IPS-15b (cell line): ENCODE measurements around the gene MRPL37.
"Not testable (repeated sequence)": the region's sequence is repeated elsewhere in the genome, so short reads cannot be mapped to it uniquely, and the experiment has no call there.

Experiments used
- H3K27me3 ChIP-seq: one replicate; pipeline ENCODE4 v1.6.1; 2013; ENCODE audit warnings: low read length; ENCODE audit not compliant: control insufficient read depth, insufficient read depth
- H3K36me3 ChIP-seq: one replicate; pipeline ENCODE4 v1.6.1; 2013; ENCODE audit warnings: low read length; ENCODE audit not compliant: control insufficient read depth, insufficient read depth
- H3K4me1 ChIP-seq: one replicate; pipeline ENCODE4 v1.6.1; 2013; ENCODE audit warnings: mild to moderate bottlenecking, low read length; ENCODE audit not compliant: control insufficient read depth, insufficient read depth
- H3K4me3 ChIP-seq: one replicate; pipeline ENCODE4 v1.5.1; 2013; ENCODE audit warnings: low read depth, low read length
- H3K9ac ChIP-seq: one replicate; pipeline ENCODE4 v1.6.1; 2013; ENCODE audit warnings: low read depth, mild to moderate bottlenecking, low read length
- H3K9me3 ChIP-seq: one replicate; pipeline ENCODE4 v1.6.1; 2013; ENCODE audit warnings: mild to moderate bottlenecking, low read length; ENCODE audit not compliant: control insufficient read depth, insufficient read depth

Gene MRPL37

DNA sequence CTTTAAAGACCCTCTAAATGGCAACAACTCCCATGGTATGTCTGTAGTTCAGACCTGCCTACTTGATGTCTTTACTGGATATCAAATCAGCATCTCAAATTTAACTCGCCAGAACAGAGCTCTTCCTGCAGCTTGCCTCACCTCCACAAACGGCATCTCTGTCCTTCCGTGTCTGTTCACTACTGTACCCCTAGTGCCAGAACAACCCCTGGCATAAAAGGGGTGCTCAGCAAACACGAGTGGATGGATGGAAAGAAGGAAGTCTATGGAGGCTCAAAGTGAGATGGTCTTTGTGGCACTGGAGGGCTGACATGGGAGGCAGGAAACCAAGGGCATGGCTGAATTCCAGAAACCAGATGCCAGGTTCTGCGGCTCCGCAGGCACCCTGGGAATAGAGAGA is 22.7 kb downstream of the MRPL37 start:
- H3K4me3 ChIP-seq: no peak overlapping the region
- peaks cover 5% of the 10 kb centered on the region for H3K4me1 ChIP-seq
- H3K36me3 ChIP-seq: peaks cover 14% of the 10 kb centered on the region
- no peak overlapping the region for H3K9ac ChIP-seq
- H3K9me3 ChIP-seq: no peaks in the 10 kb centered on the region
- H3K27me3 ChIP-seq: no peaks in the 10 kb centered on the region

DNA sequence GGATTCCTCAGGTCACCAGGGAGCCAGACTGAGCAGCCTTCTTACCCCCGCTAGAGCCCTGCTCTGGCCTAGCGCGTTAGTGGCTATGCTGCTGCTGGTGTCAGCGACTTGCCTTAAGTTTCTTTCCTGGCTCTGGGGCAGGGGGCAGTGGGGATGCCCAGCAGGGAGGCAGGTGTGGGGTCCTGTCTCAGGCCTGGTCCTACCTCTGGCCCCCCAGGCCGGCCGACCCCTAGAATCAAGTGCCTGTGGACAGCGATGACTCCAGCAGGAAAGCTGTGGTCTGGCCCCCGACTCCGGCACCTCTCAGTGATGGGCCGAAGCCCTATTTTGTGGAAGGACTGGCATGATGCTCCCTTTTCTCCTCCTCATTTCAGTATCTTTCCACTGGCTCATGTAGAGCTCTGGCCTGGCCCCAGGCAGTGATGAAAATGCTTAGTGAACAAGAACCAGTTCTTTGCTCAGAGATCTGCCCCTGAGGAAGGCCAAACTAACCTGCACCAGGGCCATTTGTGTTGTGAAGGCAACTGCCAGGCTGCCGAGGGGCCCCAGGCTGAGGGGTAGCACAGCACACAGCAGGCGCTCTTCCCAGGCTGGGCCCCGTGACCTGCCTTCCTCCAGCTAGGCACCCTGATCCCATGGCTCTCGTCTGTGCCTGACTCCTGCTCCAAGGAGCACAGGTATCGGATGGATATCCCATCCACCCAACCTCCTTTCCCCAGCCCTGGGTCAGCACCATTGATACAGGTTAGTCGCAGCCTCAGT is 23.7 kb downstream of the MRPL37 start:
- Histone ChIP-seq H3K27me3 (no peaks in the 10 kb centered on the region), H3K9me3 (no peaks in the 10 kb centered on the region), H3K4me1 (peaks cover 5% of the 10 kb centered on the region), H3K4me3 (no peak overlapping the region), H3K36me3 (peaks cover 8% of the 10 kb centered on the region), H3K9ac (no peak overlapping the region)

DNA sequence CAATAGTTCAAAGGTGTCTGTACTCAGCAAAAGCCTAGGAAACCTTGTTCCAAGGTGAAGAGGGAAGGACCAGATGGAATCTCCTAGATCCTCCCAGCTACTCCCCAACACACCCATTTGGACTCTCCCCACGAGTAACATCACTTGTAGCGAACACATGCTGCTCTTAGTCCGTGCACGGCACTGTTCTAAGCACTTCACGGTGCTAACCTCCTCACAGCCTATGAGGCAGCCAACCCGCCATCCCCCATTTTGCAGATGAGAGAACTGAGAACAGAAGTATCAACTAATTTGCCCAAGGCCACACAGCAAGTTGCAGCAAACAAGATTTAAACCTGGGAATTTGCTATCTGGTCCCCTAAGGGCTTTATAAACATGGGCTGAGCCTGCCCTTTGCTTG is 24.3 kb downstream of the MRPL37 start:
- H3K36me3 ChIP-seq: peaks cover 12% of the 10 kb centered on the region
- H3K9ac ChIP-seq: no peak overlapping the region
- H3K27me3 ChIP-seq: no peaks in the 10 kb centered on the region
- H3K9me3 ChIP-seq: no peaks in the 10 kb centered on the region
- no peak overlapping the region for H3K4me3 ChIP-seq
- H3K4me1 ChIP-seq: peaks cover 5% of the 10 kb centered on the region

DNA sequence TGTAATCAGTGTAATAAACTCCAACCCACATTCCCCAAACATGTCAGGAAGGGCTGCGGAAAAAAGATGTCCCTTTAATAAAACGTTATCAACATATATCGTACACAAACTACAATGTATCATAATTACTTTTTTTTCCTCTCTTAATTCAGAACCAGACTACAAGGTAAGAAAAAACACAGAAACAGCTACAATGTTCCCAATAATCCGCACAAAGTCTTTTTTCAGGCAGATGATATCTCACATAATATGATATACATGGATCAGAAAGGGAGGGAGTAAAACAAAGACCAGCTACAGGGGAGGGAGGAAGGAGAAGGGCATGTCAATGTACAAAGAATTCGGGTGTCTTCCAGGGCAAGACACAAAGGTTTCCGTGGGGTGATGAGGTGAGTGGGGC is 25.4 kb downstream of the MRPL37 start:
- peaks cover 12% of the 10 kb centered on the region for H3K36me3 ChIP-seq
- H3K4me1 ChIP-seq: peaks cover 5% of the 10 kb centered on the region
- no peak overlapping the region for H3K9ac ChIP-seq

DNA sequence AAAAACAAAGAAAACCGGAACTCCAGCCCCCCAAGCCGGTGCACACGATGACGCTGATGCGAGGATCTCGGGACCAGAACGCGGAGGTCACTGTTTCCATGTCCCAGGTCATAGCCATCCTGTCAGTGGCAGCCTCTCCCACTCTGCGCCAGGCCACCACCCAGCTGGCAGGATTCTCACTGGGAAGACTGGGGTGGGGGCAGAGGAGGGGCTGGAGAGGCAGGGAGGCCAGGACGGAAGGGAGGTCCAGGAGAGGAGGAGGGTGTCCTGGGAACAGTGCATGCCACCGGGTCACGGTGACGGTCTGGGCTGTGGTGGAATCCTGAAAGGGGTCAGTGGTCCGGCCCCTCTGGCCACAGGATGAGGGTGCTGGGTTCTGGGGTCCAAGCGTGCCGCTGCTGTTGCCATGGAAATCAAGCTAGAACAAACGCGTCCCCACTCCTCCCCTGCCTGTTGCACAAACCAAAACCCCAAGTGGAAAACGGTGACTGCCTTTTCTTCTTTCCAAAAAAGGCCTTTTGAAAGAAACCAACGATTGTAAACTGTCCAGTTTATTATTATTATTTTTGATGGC is 26.1 kb downstream of the MRPL37 start:
- Histone ChIP-seq H3K4me1 (peaks cover 5% of the 10 kb centered on the region), H3K27me3 (no peaks in the 10 kb centered on the region), H3K36me3 (peaks cover 12% of the 10 kb centered on the region), H3K4me3 (no peak overlapping the region), H3K9me3 (no peaks in the 10 kb centered on the region), H3K9ac (no peak overlapping the region)

More for the DNA sequence above, 25.4 kb downstream of the MRPL37 start:
- H3K4me3 ChIP-seq: no peak overlapping the region
- no peaks in the 10 kb centered on the region for H3K9me3 ChIP-seq
- no peaks in the 10 kb centered on the region for H3K27me3 ChIP-seq

DNA sequence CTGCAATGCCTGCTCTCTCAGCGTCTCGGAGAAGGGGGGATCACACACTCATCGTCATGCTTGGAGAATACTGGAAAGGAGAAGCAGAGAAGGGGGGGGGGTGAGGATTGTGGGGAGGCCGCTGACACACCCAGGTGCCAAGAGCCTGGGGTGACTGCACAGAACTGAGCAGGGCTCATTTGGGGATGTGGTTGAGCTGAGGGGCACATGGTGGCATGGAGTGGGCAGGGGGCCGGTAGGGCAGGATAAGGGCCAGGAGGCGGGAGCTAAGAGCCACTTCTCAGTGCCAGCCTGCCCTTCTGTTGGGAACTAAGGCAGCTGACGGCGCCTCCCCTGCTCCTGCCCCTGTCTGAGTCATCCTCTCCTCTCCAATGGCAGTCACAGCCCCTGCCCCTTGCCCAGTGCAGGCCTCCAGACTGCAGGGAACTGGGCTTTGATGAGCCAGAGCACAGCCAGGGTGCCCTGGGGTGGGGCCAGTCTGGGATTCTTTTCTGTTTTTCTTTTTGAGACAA is 27.2 kb downstream of the MRPL37 start:
- Histone ChIP-seq H3K9ac (no peak overlapping the region), H3K4me3 (no peak overlapping the region), H3K9me3 (no peaks in the 10 kb centered on the region), H3K27me3 (no peaks in the 10 kb centered on the region), H3K36me3 (peaks cover 12% of the 10 kb centered on the region), H3K4me1 (peaks cover 3% of the 10 kb centered on the region)

DNA sequence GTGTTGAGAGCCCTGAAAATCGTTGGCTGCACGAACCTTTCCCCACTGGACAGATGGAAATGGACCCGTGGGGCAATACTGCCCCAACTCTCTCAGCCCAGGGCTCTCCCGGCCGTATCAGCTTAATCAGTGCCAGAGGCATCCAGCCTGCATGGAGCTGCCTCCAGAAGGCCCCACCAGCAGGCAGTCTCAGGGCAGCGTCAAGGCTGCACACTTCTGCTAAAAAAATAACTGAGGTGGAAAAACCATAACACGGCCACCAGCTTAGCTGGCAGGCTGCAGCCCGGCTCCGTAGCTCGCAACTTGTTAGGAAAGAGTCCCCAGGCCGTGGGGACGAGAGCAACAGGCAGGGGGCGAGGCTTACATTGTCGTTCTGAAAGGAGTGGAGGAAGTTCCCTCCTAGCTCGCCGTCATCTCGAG is 27.9 kb downstream of the MRPL37 start:
- no peak overlapping the region for H3K9ac ChIP-seq
- no peak overlapping the region for H3K4me3 ChIP-seq
- no peaks in the 10 kb centered on the region for H3K4me1 ChIP-seq
- peaks cover 12% of the 10 kb centered on the region for H3K36me3 ChIP-seq
- H3K9me3 ChIP-seq: no peaks in the 10 kb centered on the region
- no peaks in the 10 kb centered on the region for H3K27me3 ChIP-seq

DNA sequence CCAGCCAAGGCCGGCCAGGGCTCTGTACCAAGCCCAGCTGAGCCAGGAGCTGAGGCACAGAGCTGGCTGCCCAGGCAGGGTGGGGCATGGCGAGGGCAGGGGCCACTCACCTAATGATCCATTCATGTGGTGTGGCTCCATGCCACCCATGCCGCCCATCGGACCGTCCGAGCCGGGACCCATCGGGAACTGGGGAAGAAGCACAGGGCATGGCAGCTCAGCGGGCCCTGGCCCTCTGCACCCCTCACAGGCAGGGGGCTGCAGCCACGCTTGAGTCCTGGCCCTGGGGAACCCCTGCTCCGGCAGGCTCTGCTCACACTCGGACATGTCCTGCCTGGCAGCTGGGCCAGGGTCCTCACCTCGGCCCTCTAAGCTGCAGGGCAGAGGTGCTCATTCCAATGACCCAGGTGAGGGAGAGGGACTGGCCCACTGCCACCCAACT is 28.7 kb downstream of the MRPL37 start:
- Histone ChIP-seq H3K9me3 (no peaks in the 10 kb centered on the region), H3K36me3 (peaks cover 12% of the 10 kb centered on the region), H3K4me1 (no peaks in the 10 kb centered on the region), H3K4me3 (no peak overlapping the region), H3K27me3 (no peaks in the 10 kb centered on the region), H3K9ac (no peak overlapping the region)

DNA sequence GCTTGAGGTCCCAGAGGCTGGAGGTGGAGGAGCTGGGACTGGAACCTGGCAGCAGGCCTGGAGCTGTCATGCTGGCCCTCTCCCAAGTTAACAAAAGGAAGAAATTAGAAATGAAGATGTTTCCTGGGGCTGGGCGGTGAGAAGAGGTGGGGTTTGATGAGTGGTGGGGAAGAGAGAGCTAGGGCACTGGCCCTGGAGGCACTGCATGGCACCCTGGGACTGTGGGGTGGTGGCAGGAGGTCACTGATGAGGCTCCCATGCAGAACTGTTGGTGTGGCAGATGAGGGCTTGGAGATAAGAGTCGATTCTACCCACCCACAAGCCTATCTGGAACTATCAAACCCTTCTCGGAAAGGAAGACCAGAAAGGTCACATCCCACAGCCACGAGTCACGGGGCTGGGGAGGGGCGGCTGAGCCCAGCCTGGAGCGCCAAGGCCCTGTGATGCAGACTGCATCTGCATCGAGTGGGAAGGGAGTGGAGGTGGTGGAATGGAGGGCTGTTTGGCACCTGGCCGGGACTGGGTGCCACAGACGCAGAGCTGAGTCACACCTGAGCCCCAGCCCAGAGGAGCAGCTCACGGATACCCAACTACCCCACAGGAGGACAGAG is 29.4 kb downstream of the MRPL37 start:
- H3K9ac ChIP-seq: no peak overlapping the region
- peaks cover 12% of the 10 kb centered on the region for H3K36me3 ChIP-seq
- H3K9me3 ChIP-seq: no peaks in the 10 kb centered on the region
- H3K4me3 ChIP-seq: no peak overlapping the region
- H3K27me3 ChIP-seq: no peaks in the 10 kb centered on the region
- no peaks in the 10 kb centered on the region for H3K4me1 ChIP-seq

DNA sequence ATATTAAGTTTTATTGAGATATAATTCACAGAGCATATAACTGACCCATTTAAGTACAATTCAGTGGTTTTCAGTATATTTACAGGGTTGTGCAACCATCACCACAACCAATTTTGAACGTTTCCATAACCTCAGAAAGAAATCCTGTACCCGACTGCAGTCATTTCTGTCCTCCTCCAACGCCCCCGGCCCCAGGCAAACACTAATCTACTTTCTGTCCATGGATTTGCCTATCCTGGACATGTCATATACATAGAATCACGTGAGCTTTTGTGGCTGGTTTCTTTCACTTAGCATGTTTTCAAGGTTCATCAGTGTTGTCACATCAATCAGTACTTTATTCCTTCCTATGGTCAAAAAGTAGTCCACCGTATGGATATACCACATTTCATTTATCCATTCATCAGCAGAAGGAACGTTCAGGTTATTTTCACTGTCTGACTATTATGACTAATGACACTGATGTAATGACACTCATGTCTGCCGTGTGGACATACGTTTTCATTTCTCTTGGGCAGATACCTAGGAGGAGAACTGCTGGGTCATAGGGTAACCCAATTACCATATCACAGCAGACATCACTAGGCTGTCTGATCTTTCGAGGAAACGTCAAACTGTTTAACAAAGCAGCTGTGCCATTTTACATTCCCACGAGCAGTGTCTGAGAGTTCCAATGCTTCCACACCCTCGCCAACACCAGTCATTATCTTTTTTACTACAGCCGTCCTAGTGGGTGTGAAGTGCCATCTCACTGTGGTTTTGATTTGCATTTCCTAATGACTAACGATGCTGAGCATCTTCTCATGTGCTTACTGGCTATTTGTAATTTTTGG is 30.8 kb downstream of the MRPL37 start:
- no peak overlapping the region for H3K4me3 ChIP-seq
- peaks cover 14% of the 10 kb centered on the region for H3K36me3 ChIP-seq
- H3K9ac ChIP-seq: no peak overlapping the region
- no peaks in the 10 kb centered on the region for H3K9me3 ChIP-seq
- H3K27me3 ChIP-seq: no peaks in the 10 kb centered on the region
- H3K4me1 ChIP-seq: no peaks in the 10 kb centered on the region

DNA sequence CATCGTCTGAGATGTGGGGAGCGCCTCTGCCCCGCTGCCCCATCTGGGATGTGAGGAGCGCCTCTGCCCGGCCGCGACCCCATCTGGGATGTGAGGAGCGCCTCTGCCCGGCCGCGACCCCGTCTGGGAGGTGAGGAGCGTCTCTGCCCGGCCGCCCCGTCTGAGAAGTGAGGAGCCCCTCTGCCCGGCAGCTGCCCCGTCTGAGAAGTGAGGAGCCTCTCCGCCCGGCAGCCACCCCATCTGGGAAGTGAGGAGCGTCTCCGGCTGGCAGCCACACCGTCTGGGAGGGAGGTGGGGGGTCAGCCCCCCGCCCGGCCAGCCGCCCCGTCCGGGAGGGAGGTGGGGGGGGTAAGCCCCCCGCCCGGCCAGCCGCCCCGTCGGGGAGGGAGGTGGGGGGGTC is 33.2 kb downstream of the MRPL37 start:
- peaks cover 19% of the 10 kb centered on the region for H3K36me3 ChIP-seq
- H3K9ac ChIP-seq, H3K27me3 ChIP-seq, H3K4me1 ChIP-seq, H3K4me3 ChIP-seq, H3K9me3 ChIP-seq: not testable (repeated sequence)
